HG03469 (cell line): ENCODE measurements around the gene CARD6.
"Not testable (repeated sequence)": the region's sequence is repeated elsewhere in the genome, so short reads cannot be mapped to it uniquely, and the experiment has no call there.

Experiments used
- ATAC-seq: cut with Tn5 transposase; IDR thresholded peaks from one replicate; pipeline ENCODE4 v1.9.1; 2021; ENCODE audit warnings: mild to moderate bottlenecking, moderate library complexity, moderate number of reproducible peaks; ENCODE audit not compliant: unreplicated experiment

Gene CARD6

DNA sequence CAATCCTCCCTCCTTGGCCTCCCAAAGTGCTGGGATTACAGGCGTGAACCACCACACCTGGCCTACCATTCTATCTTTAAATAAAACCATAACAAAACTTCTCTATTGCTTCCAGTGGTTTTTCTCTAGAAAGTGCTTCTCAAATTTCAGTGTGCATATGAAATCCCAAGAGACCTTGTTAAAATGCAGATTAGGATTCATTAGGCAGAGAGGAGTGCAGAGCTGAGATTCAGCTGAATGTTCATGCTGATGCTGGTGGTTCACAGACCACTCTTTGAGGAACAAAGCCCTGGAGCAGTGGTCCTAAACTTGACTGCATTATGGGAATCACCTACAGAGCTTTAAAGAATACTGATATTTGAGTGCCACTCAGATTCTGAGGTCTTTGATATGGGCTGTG lies 28.2 kb downstream of the CARD6 start:
- ATAC-seq, result no peak

DNA sequence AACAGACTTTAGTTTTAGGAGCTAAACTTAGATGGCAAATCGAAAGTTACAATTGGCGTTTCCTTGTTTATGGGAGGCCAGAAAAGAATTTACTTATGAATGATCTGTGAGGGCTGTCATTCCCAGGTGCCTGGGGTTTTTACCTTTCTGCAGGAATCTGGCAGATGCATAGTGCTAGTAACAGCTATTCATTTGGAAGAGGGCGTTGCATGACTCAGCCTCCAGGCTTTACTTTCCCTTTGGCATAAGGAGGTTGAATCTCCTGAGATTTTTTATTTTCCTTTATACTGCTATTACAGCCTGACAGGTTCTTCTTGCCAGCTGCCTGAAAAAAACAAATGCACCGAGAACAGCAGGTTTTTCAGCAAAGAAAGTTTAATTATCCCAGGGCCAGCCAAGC lies 30.0 kb downstream of the CARD6 start:
- no peak for ATAC-seq

DNA sequence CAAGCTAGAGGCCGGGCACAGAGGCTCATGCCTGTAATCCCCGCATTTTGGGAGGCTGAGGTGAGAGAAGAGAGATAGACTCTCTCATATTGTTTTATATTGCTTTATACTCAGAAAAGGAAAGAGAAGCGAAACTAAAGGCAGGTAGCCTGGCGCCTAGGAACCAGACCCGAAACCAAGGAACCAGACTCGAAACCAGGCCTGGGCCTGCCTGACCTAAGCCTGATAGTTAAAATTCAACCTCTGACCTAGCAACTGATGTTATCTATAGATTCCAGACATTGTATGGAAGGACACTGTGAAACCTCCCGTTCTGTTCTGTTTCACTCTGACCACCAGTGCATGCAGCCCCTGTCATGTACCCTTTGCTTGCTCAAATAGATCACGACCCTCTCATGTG lies 31.1 kb downstream of the CARD6 start:
- ATAC-seq, result not testable (repeated sequence)

DNA sequence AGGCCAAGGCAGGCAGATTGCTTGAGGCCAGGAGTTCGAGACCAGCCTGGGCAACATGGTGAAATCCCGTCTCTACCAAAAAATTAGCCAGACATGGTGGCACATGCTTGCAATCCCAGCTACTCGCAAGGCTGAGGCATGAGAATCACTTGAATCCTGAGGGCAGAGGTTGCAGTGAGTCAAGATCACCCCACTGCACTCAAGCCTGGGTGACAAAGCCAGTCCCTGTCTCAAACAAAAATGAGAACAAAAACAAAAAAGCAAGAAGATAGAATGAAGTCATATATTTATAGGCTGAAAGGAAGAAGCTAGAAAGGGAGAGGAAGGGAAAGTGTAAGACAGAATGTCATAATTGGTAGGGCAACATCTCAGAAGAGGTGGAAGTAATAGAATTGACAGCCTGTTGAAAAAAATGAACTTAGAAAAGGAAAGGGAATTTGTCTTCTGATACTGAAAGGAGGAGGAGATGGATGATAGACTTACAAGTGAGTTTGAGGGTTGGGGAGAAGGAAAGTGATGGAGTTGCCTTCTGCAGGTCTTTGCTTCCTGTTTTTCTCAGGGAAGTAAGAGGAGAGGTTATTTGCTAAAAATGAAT lies 32.2 kb downstream of the CARD6 start:
- no peak for ATAC-seq

DNA sequence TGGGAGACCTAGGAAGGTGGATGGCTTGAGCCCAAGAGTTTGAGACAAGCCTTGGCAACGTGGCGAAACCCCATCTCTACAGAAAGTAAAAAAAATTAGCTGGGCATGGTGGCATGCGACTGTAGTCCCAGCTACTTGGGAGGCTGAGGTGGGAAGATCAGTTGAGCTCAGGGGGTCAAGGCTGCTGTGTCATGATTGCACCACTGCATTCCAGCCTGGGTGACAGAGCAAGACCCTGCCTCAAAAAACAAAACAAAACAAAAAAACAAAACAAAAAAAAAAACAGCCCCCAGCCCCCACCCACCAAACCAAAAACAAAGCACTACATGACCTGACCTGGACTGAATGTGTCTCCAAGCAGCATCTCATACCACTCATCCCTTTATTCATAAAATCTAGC lies 34.8 kb downstream of the CARD6 start:
- no peak for ATAC-seq

DNA sequence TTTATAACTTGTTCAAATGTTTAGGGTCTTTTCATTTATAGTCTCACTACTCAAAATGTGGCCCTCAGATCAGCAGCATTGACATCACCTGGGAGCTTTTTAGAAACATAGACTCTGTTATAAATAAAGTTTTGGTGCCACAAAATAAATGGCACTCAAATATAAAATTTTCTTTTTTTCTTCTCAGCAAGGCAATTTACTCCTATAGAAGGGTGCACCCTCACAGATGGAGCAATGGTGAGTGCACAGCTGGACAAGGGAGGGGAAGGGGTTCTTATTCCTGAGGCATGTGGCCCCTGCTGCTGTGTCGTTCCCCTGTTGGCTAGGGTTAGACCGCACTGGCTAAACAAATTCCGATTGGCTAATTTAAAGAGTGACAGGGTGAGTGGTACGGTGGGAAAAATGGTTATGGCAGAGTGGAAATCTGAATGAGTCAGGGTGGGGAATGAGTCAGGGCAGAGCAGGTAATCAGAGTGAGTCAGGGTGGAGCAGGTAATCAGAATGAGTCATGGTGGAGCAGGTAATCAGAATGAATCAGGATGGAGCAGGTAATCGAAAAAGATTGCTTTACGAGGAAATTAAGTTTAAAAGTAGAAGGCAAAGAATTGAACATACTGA lies 36.3 kb downstream of the CARD6 start:
- no peak for ATAC-seq

DNA sequence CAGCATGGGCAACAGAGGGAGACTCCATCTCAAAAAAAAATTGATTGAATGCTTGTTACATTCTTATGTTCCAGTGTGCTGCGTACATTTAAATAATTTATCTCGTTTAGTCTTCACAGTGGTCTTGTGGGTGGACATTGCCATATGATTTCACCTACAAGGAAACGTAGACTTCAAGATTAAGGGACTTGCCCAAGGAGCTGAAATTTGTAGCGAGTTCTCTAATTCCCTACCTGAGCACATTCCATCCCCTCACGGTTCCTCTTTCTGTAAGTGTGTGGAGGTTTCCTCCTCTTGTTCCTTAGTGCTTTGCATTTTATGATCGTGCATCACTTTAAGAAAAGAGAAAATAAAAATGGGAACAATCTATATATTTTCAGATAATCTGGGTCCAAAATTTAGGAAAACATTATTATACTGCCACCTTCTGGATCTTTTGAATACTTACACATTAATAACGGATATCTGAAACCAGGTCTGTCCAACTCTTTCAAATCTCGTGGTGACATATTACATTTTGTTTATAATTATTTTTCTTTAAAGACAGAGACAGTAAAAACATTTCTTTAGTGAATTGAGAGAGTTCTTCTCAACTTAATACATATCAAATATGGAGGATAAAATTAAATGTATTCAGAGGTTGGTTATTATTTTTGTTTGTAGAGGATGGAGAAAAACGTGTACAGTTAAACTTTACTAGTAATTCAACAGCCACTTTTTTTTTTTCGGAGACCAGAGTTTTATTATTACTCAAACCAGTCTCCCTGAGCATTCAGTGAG lies 38.2 kb downstream of the CARD6 start:
- ATAC-seq, result no peak

DNA sequence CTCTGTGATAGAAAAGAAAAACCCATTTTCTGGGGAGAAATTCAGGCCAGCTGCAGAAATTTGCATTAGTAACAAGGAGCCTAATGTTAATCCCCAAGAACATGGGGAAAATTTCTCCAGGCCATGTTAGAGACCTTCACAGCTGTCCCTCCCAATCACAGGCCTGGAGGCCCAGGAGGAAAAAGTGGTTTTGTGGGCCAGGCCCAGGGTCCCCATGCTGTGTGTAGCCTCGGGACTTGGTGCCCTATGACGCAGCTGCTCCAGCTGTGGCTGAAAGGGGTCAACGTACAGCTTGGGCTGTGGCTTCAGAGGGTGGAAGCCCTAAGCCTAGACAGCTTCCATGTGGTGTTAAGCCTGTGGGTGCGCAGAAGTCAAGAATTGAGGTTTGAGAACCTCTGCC lies 41.1 kb downstream of the CARD6 start:
- ATAC-seq, result no peak

DNA sequence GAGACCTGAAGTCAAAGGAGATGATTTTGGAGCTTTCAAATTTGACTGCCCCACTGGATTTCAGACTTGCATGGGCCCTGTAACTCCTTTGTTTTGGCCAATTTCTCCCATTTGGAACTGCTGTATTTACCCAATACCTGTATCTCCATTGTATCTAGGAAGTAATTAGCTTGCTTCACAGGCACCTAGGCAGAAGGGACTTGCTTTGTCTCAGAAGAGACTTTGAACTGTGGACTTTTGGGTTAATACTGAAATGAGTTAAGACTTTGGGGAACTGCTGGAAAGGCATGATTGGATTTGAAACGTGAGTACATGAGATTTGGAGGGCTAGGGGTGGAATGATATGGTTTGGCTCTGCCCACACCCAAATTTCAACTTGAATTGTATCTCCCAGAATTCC lies 41.9 kb downstream of the CARD6 start:
- ATAC-seq, result not testable (repeated sequence)

DNA sequence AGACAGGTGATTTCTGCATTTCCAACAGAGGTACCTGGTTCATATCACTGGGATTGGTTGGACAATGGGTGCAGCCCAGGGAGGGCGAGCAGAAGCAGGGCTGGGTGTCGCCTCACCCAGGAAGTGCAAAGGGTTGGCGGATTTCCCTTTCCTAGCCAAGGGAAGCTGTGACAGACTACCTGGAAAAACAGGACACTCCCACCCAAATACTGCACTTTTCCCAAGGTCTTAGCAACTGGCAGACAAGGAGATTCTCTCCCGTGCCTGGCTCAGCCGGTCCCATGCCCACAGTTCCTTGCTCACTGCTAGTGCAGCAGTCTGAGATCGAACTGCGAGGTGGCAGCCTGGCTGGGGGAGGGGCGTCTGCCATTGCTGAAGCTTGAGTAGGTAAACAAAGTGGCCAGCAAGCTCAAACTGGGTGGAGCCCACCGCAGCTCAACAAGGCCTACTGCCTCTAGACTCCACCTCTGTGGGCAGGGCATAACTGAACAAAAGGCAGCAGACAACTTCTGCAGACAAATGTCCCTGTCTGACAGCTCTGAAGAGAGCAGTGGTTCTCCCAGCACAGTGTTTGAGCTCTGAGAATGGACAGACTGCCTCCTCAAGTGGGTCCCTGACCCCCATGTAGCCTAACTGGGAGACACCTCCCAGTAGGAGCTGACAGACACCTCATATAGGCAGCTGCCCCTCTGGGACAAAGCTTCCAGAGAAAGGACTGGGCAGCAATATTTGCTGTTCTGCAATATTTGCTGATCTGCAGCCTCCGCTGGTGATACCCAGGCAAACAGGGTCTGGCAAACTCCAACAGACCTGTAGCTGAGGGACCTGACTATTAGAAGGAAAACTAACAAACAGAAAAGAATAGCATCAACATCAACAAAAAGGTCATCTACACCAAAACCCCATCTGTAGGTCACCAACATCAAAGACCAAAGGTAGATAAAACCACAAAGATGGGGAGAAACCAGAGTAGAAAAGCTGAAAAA lies 54.6 kb downstream of the CARD6 start:
- not testable (repeated sequence) for ATAC-seq

DNA sequence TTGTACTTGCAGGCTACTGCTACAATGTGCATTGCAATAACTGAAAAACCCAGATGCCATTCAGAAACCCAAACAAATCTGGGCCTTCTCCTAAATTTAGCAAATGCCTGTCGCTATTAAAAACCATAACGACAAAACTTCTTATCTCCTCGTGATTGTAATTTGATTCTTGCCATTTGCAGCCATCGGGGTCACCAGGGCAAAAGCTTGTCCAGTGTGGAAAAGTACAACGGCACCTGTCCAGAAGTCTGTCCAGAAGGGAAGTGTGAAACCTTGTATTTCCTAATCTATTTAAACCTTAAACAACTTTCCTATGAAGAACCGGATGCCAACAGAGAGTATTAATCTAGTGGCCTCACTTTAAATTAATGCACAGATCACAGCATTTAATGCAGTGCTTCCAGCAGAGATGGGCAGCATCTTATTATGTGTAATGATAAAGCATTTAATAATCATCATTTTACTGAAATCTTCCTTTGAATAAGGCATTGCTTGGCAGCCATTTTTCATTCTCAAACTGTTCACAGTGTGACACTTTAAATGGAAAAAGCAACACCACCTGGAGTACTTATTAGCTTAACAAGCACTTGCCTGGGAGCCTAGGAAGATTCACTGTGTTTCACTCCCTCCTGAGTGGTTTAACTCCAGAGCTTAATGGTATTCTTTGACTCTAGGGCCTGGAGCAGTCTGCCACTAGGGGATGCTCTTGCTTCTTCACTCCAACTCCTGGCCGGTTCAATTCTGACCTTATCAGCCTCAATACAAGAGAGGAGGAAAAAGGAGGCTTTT lies 63.2 kb downstream of the CARD6 start:
- peak; percentile 80 for ATAC-seq

DNA sequence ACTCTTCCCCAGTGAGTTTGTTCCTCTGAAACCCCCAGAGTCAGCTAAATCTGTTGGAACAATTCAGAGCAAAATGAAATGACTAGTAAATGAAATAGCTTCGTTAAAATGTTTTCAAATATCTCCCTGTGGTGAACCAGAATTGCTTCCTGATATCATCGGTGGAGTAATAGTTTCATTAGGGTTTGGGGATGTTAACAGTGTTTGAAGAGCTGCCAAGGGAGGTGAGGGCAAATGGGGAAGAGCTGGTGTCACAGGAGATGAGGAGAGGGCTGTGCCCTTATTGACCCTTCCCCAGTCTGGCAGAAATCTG lies 63.8 kb downstream of the CARD6 start:
- ATAC-seq, result no peak

DNA sequence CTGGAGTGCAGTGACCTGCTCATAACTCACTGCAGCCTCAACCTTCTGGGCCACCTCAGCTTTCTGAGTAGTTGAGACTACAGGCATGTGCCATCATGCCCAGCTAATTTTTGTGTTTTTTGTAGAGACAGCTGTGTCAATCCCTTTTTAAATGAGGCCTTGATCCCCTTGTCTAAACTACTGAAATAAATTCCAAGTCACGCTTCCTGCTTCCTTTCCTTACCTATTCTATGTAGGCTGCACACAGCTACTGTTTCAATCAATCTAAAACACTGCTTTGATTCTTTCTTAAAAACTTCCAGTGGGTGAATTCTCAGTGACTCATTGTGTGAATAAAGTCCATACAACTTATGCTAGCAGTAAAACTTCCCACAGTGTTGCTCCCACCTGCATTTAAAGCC lies 65.2 kb downstream of the CARD6 start:
- no peak for ATAC-seq

DNA sequence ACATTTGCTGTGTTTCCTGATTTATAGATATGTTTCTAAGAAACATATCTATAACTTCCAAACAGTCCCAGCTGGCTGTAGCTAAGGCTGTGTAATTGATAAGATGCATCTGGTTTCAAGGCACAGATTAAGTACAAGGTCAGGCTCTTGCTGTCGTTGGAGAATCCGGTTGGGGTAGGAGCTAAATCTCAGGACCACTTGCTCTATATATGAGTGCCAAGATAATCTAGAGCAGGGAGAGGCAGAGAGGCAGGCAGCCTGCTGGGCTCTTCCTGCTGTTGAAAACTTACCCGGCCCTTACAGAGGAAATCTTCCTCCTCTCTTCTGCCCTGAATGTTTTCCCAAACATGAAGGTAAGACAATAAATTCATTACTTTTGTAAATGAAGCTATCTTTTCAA lies 68.1 kb downstream of the CARD6 start, which contains the start of gene C7:
Gene C7, plus strand, starts transcription at position 234 of the 400 bp plus-strand sequence. Its CDS starts 114 bp downstream, at position 348.
- ATAC-seq, result no peak

DNA sequence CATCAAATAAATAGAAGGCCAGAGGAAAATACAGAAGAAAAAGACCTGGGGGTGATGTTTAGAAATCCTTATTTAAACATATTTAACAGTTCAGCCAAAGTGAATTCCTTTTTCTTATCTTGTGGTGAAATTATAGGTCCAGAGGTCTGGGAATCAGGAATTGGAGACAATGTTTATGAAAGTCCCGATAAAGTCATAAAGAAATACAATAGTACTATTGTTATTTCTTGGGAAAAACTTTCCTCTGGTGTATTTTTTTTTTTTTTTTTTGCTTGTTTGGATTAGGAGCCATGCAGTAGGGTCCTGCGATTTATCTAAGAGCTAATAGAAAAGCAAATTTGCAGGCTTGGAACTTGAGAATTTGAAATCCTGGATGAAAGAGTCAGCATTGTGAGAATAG lies 68.6 kb downstream of the CARD6 start:
- ATAC-seq, result no peak
